SK-N-SH (cell line): ENCODE results near the gene CALCR. TPM values are rescaled to one million over a fixed set of nuclear protein-coding genes. Genes with fewer than 3 reads are reported as not detected.
A peak's percentile ranks its signal among the peaks of the same experiment; 100 is the strongest.

Experiments used
- CTCF ChIA-PET: fragments of 300-600, 350-600 bp; formaldehyde crosslinking; extraction: SDS; loops from one replicate; lab custom pipeline; 2021; lab: Yijun Ruan, JAX
- POLR2A ChIA-PET: fragments of 350-600 bp; sonication (Branson Sonifier 250); formaldehyde crosslinking; extraction: SDS; loops from one replicate; lab custom pipeline; 2020; ENCODE audit warnings: antibody characterized with exemption, inconsistent platforms; lab: Yijun Ruan, JAX
- DNase-seq: peaks from one replicate; pipeline ENCODE4 v3.0.0; 2012
- H2AFZ ChIP-seq: fragments of 200-600 bp; sonication (generic); 2 replicates; pipeline ENCODE4 v1.8.1; 2016; ENCODE audit warnings: antibody characterized with exemption, mild to moderate bottlenecking, low read depth
- H3F3A ChIP-seq: fragments of 200-600 bp; sonication (generic); replicated peaks from 2 replicates; pipeline ENCODE3; 2016; ENCODE audit warnings: antibody characterized with exemption, mild to moderate bottlenecking; ENCODE audit not compliant: insufficient read depth
- H3K27ac ChIP-seq, 2 experiments: fragments of 200-500 bp in 1 of 2; fragments of 200-600 bp in 1 of 2; sonication (Bioruptor generic) in 1 of 2; sonication (generic), shearing (Covaris generic) in 1 of 2; 2 replicates each; pipeline versions ENCODE4 v1.5.1 to v1.6.1; 2014 to 2016; ENCODE audit warnings: low read depth in 2 of 2, inconsistent platforms in 1 of 2, low read length in 1 of 2, mild to moderate bottlenecking in 1 of 2, mixed read lengths in 1 of 2
- H3K27me3 ChIP-seq: fragments of 200-600 bp; sonication (generic), shearing (Covaris generic); 2 replicates; pipeline ENCODE4 v1.6.1; 2016; ENCODE audit warnings: mixed run types; ENCODE audit not compliant: insufficient read depth
- H3K36me3 ChIP-seq, 2 experiments: fragments of 200-500 bp in 1 of 2; fragments of 200-600 bp in 1 of 2; sonication (Bioruptor generic) in 1 of 2; sonication (generic) in 1 of 2; replicated peaks in 1 of 2; 2 replicates each; pipeline versions ENCODE3 to v1.5.1; 2014 to 2016; ENCODE audit warnings: low read length in 1 of 2, mild to moderate bottlenecking in 1 of 2; ENCODE audit not compliant: insufficient read depth in 2 of 2, control insufficient read depth in 1 of 2
- H3K4me1 ChIP-seq, 2 experiments: fragments of 200-500 bp in 1 of 2; fragments of 200-600 bp in 1 of 2; sonication (Bioruptor generic) in 1 of 2; sonication (generic), shearing (Covaris generic) in 1 of 2; 2 replicates each; pipeline versions ENCODE4 v1.5.1 to v1.6.1; 2014 to 2016; ENCODE audit warnings: low read depth in 1 of 2, low read length in 1 of 2, mixed run types in 1 of 2; ENCODE audit not compliant: insufficient read depth in 2 of 2, control insufficient read depth in 1 of 2
- H3K4me2 ChIP-seq: fragments of 200-600 bp; sonication (generic), shearing (Covaris generic); 2 replicates; pipeline ENCODE4 v1.6.1; 2017; ENCODE audit warnings: mixed run types
- H3K4me3 ChIP-seq, 2 experiments: fragments of 200-500 bp in 1 of 2; fragments of 200-600 bp in 1 of 2; sonication (Bioruptor generic) in 1 of 2; sonication (generic), shearing (Covaris generic) in 1 of 2; 2 replicates each; pipeline versions ENCODE4 v1.5.1 to v1.8.1; 2014 to 2016; ENCODE audit warnings: low read depth in 2 of 2, inconsistent platforms in 1 of 2, low read length in 1 of 2, mild to moderate bottlenecking in 1 of 2, mixed read lengths in 1 of 2, moderate library complexity in 1 of 2
- H3K79me2 ChIP-seq: fragments of 200-600 bp; sonication (generic); 2 replicates; pipeline ENCODE4 v1.8.1; 2017; ENCODE audit warnings: mild to moderate bottlenecking; ENCODE audit not compliant: insufficient read depth
- H3K9ac ChIP-seq: fragments of 200-600 bp; sonication (generic); 2 replicates; pipeline ENCODE4 v1.6.1; 2017; ENCODE audit warnings: mixed run types
- H3K9me2 ChIP-seq: fragments of 200-600 bp; sonication (generic); 2 replicates; pipeline ENCODE4 v1.6.1; 2017; ENCODE audit warnings: mixed run types
- H3K9me3 ChIP-seq: fragments of 200-600 bp; sonication (generic); 2 replicates; pipeline ENCODE4 v1.6.1; 2017; ENCODE audit warnings: mixed run types, mild to moderate bottlenecking, moderate library complexity
- H4K20me1 ChIP-seq: fragments of 200-600 bp; sonication (generic); 2 replicates; pipeline ENCODE4 v1.6.1; 2017; ENCODE audit warnings: mild to moderate bottlenecking, mixed run types; ENCODE audit not compliant: insufficient read depth
- EP300 ChIP-seq, 2 experiments: IDR thresholded peaks; 2 replicates each; pipeline versions ENCODE4 v1.4.0 to v1.6.1; 2012; ENCODE audit warnings: borderline replicate concordance in 1 of 2, low read depth in 1 of 2, low read length in 1 of 2
- FOXJ3 ChIP-seq: sonication (generic); formaldehyde crosslinking; IDR thresholded peaks from 2 replicates; pipeline ENCODE4 v1.5.1; 2020; ENCODE audit warnings: mild to moderate bottlenecking, missing genetic modification reagents
- MEF2A ChIP-seq: IDR thresholded peaks from 2 replicates; pipeline ENCODE4 v1.4.0; 2012; ENCODE audit warnings: low read depth, borderline replicate concordance
- MXI1 ChIP-seq: IDR thresholded peaks from 2 replicates; pipeline ENCODE4 v1.6.1; 2012; ENCODE audit warnings: mild to moderate bottlenecking, low read depth, low read length, improper control_type of control experiment
- NFIC ChIP-seq: IDR thresholded peaks from 2 replicates; pipeline ENCODE4 v1.4.0; 2012; ENCODE audit warnings: borderline replicate concordance
- POLR2AphosphoS5 ChIP-seq: IDR thresholded peaks from 2 replicates; pipeline ENCODE4 v1.6.1; 2012; ENCODE audit warnings: low read depth, low read length
- RAD21 ChIP-seq: IDR thresholded peaks from 2 replicates; pipeline ENCODE4 v1.6.1; 2012; ENCODE audit warnings: mild to moderate bottlenecking, low read length
- SIN3A ChIP-seq: IDR thresholded peaks from 2 replicates; pipeline ENCODE4 v1.6.1; 2012; ENCODE audit warnings: low read depth, mild to moderate bottlenecking, low read length, moderate library complexity, borderline replicate concordance
- SMC3 ChIP-seq: IDR thresholded peaks from 2 replicates; pipeline ENCODE4 v1.6.1; 2012; ENCODE audit warnings: low read depth, low read length, improper control_type of control experiment
- TAF1 ChIP-seq: IDR thresholded peaks from 2 replicates; pipeline ENCODE4 v1.6.1; 2012; ENCODE audit warnings: low read depth, mild to moderate bottlenecking, low read length, moderate library complexity, borderline replicate concordance
- TEAD4 ChIP-seq: IDR thresholded peaks from 2 replicates; pipeline ENCODE4 v1.4.0; 2012; ENCODE audit warnings: mild to moderate bottlenecking, borderline replicate concordance; ENCODE audit not compliant: insufficient read depth
- WGBS: methylation state at CpG from one replicate; pipeline ENCODE4 v1.1.6; 2017; ENCODE audit warnings: low lambda C conversion rate; 5-methylcytosine and 5-hydroxymethylcytosine counted together
- polyA plus RNA-seq, 3 experiments: library from polyadenylated mRNA; depleted of rRNA; stranded (reverse); fragments of >200 nt; gene quantifications; 2 replicates each; pipeline ENCODE4 v1.2.3, GENCODE V29; 2012
- TF ChIP-seq, protein P1 (sequence below): IDR thresholded peaks from 2 replicates; pipeline ENCODE4 v1.6.1; 2012; ENCODE audit warnings: mild to moderate bottlenecking, low read depth, low read length, moderate library complexity
- TF ChIP-seq, protein P2 (sequence below): fragments of 200-600 bp; sonication (generic); IDR thresholded peaks from 2 replicates; pipeline ENCODE4 v1.6.1; 2017; ENCODE audit warnings: antibody characterized with exemption, mild to moderate bottlenecking, moderate library complexity
- TF ChIP-seq, protein P3 (sequence below): IDR thresholded peaks from 2 replicates; pipeline ENCODE4; 2012
- TF ChIP-seq, protein P4 (sequence below): IDR thresholded peaks from 2 replicates; pipeline ENCODE4 v1.4.0; 2012; ENCODE audit warnings: low read depth

Gene CALCR
- polyA plus RNA-seq, 1 of the 3 experiments (the other 2 are of a cell fraction): 0.12 TPM

DNA sequence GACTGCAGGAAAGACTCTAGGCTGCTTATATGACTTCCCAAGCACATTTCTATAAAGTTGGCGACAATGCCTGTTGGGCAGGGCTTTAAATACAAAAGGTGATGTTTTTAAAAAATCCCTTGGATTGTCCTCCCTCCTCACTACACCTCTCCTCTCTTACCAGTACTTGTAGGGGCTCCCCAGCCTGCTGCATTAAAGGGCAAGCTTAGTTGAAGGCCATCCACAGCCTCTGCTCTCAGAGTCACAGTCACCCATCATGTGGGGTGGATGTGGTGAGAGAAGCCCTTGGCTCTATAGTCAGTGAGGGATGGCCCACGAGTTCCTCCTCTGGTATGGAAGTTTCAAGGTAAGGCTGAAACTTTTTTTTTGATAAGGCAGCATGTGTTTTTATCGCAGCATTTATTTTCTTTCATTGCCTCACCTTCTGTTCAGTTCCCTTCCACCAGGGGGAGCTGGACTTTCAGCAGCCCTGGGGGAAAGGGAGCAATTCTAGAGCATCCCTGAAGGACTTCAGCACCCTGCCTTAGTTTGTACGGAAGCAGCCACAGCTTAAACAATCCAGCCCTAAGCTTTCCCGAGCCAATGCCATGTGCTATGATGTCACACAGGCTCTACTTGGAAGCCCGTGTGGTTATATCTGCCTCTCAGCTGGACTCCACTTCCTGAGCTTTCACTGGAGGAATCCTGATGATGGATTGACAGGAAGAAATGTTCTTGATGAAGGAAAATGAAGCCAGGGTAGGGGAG lies 131.9 kb downstream of the CALCR start:
- no peak overlapping the region for H3K9ac ChIP-seq
- TF ChIP-seq, protein P1, sequence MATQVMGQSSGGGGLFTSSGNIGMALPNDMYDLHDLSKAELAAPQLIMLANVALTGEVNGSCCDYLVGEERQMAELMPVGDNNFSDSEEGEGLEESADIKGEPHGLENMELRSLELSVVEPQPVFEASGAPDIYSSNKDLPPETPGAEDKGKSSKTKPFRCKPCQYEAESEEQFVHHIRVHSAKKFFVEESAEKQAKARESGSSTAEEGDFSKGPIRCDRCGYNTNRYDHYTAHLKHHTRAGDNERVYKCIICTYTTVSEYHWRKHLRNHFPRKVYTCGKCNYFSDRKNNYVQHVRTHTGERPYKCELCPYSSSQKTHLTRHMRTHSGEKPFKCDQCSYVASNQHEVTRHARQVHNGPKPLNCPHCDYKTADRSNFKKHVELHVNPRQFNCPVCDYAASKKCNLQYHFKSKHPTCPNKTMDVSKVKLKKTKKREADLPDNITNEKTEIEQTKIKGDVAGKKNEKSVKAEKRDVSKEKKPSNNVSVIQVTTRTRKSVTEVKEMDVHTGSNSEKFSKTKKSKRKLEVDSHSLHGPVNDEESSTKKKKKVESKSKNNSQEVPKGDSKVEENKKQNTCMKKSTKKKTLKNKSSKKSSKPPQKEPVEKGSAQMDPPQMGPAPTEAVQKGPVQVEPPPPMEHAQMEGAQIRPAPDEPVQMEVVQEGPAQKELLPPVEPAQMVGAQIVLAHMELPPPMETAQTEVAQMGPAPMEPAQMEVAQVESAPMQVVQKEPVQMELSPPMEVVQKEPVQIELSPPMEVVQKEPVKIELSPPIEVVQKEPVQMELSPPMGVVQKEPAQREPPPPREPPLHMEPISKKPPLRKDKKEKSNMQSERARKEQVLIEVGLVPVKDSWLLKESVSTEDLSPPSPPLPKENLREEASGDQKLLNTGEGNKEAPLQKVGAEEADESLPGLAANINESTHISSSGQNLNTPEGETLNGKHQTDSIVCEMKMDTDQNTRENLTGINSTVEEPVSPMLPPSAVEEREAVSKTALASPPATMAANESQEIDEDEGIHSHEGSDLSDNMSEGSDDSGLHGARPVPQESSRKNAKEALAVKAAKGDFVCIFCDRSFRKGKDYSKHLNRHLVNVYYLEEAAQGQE: no peak
- TF ChIP-seq, protein P2, sequence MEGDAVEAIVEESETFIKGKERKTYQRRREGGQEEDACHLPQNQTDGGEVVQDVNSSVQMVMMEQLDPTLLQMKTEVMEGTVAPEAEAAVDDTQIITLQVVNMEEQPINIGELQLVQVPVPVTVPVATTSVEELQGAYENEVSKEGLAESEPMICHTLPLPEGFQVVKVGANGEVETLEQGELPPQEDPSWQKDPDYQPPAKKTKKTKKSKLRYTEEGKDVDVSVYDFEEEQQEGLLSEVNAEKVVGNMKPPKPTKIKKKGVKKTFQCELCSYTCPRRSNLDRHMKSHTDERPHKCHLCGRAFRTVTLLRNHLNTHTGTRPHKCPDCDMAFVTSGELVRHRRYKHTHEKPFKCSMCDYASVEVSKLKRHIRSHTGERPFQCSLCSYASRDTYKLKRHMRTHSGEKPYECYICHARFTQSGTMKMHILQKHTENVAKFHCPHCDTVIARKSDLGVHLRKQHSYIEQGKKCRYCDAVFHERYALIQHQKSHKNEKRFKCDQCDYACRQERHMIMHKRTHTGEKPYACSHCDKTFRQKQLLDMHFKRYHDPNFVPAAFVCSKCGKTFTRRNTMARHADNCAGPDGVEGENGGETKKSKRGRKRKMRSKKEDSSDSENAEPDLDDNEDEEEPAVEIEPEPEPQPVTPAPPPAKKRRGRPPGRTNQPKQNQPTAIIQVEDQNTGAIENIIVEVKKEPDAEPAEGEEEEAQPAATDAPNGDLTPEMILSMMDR: peak; percentile 75
- TF ChIP-seq SMC3 (peak; percentile 47), POLR2AphosphoS5 (no peak), RAD21 (peak; percentile 45), FOXJ3 (CRISPR knock-in tag) (no peak), TAF1 (no peak), NFIC (no peak)
- no peak overlapping the region for H3K4me2 ChIP-seq
- H3F3A ChIP-seq: no peaks in the 10 kb centered on the region
- CTCF ChIA-PET: interaction anchor here (0.9 to 2.7 kb wide), 9 partner anchors 9 to 645 kb away, joined by 3 to 12 read pairs (median 6); no protein-coding TSS in a partner anchor
- H3K4me1 ChIP-seq: no peaks in the 10 kb centered on the region; a peak in 1 of 4 replicates
- no peak overlapping the region for H2AFZ ChIP-seq
- H3K9me3 ChIP-seq: no peaks in the 10 kb centered on the region
- no peak for DNase-seq
- H3K27ac ChIP-seq: no peak overlapping the region
- no peaks in the 10 kb centered on the region for H3K27me3 ChIP-seq
- H3K36me3 ChIP-seq: no peaks in the 10 kb centered on the region
- POLR2A ChIA-PET: no interaction called here
- no peaks in the 10 kb centered on the region for H3K79me2 ChIP-seq
- 22% methylated on average over 6 of the region's 6 CpGs for WGBS
- H4K20me1 ChIP-seq: no peaks in the 10 kb centered on the region; the same call in 1 of the 2 replicates
- no peak overlapping the region for H3K4me3 ChIP-seq
- H3K9me2 ChIP-seq: no peaks in the 10 kb centered on the region

DNA sequence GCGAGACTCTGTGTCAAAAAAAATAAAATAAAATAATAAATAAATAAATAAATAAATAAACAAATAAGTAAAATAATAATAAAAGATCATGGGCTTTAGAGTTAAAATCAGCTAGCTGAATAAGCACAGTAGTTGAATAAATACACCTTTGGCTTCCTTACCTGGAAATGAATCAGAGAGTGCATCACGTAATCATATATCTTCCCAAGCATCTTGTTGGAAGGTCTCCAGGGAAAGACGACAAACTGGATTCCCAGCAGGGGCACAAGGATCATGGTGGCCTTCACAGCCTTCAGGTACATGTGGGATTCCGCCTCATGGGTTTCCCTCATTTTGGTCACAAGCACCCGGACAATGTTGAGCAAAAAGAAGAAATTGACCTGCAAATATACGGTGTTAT lies 138.7 kb downstream of the CALCR start:
- ChIA-PET CTCF (no interaction called here), POLR2A (no interaction called here)
- Histone ChIP-seq H3F3A (no peaks in the 10 kb centered on the region), H3K9me3 (no peaks in the 10 kb centered on the region), H4K20me1 (no peaks in the 10 kb centered on the region), H3K9ac (no peak overlapping the region), H3K27me3 (no peaks in the 10 kb centered on the region), H3K36me3 (no peaks in the 10 kb centered on the region), H3K9me2 (no peaks in the 10 kb centered on the region), H3K79me2 (no peaks in the 10 kb centered on the region), H2AFZ (no peak overlapping the region), H3K4me3 (no peak overlapping the region), H3K4me1 (peaks cover 0 to 2% of the 10 kb centered on the region in 2 experiments; a peak in 2 of 4 replicates), H3K4me2 (no peak overlapping the region), H3K27ac (no peak overlapping the region)
- 39% methylated on average over 6 of the region's 6 CpGs for WGBS
- no peak for DNase-seq
- TF ChIP-seq, protein P1: no peak
- no peak for TF ChIP-seq TEAD4
- no peak for TF ChIP-seq EP300 (IDR thresholded peaks at IDR 0.05; ENCODE audit: borderline replicate concordance in 1 of 2, low read depth in 1 of 2, low read length in 1 of 2)
- TF ChIP-seq MEF2A: no peak
- TF ChIP-seq TAF1: no peak
- TF ChIP-seq MXI1: no peak
- TF ChIP-seq RAD21: no peak
- TF ChIP-seq, protein P3, sequence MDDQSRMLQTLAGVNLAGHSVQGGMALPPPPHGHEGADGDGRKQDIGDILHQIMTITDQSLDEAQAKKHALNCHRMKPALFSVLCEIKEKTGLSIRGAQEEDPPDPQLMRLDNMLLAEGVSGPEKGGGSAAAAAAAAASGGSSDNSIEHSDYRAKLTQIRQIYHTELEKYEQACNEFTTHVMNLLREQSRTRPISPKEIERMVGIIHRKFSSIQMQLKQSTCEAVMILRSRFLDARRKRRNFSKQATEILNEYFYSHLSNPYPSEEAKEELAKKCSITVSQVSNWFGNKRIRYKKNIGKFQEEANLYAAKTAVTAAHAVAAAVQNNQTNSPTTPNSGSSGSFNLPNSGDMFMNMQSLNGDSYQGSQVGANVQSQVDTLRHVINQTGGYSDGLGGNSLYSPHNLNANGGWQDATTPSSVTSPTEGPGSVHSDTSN: no peak
- TF ChIP-seq, protein P4, sequence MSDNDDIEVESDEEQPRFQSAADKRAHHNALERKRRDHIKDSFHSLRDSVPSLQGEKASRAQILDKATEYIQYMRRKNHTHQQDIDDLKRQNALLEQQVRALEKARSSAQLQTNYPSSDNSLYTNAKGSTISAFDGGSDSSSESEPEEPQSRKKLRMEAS: no peak
- no peak for TF ChIP-seq SIN3A
